Measurements from ENCODE around the gene JMJD1C.

DNA sequence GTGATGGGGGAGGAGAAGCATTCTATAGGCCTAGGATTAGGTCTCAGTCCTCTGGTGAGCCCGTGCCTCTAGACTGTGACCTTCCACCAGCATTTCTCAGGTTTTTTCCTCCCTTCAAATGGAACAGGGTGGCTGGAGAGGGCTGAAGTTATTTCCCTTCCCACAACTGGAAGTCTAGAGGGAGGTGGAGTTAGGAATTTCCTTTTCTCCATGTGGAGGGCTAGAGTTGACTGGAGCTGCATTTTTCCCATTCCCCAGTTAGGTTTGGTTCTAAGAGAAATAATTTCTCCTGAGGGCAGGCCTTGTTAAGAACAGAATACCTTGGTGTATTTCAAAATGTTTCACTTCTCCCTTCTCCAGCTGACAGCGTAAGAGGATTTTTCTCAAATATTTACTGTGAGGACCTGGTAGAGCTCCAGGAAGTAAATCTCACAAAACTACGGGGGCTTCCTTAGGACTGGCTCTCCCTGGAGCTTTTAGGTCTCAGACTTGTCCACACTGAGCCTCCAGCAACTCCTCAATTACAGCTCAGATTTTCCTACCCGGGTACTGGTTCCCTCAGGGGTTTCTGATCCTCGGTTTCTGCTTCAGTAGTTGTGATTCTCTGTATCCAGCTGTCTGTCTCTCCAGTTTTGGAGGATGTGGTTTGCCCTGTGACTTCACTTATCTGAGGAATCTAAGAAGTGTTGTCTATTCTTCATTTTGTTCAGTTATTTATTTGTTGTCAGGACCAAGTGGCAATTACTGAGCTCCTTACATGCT is 49.4 kb upstream of the JMJD1C start:
- TF ChIP-seq, protein P1, sequence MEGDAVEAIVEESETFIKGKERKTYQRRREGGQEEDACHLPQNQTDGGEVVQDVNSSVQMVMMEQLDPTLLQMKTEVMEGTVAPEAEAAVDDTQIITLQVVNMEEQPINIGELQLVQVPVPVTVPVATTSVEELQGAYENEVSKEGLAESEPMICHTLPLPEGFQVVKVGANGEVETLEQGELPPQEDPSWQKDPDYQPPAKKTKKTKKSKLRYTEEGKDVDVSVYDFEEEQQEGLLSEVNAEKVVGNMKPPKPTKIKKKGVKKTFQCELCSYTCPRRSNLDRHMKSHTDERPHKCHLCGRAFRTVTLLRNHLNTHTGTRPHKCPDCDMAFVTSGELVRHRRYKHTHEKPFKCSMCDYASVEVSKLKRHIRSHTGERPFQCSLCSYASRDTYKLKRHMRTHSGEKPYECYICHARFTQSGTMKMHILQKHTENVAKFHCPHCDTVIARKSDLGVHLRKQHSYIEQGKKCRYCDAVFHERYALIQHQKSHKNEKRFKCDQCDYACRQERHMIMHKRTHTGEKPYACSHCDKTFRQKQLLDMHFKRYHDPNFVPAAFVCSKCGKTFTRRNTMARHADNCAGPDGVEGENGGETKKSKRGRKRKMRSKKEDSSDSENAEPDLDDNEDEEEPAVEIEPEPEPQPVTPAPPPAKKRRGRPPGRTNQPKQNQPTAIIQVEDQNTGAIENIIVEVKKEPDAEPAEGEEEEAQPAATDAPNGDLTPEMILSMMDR (IDR thresholded peaks at IDR 0.05): no peak
- no peak for TF ChIP-seq POLR2A (IDR thresholded peaks at IDR 0.05)
